DLD1 (cell line): ENCODE results near the gene UXS1.

Experiments
- in situ Hi-C: cut with HindIII; loops from 2 replicates; pipeline ENCODE4 v1.10.0; 2017; ENCODE audit warnings: low sequenced_read_pairs

The UXS1 gene

GRCh38 chr2:106161938-106162820, 31.9 kb downstream of the UXS1 start:
- in situ Hi-C loops = no loop called here

GRCh38 chr2:106161341-106161740, 32.8 kb downstream of the UXS1 start:
- in situ Hi-C loops = no loop called here

DNA sequence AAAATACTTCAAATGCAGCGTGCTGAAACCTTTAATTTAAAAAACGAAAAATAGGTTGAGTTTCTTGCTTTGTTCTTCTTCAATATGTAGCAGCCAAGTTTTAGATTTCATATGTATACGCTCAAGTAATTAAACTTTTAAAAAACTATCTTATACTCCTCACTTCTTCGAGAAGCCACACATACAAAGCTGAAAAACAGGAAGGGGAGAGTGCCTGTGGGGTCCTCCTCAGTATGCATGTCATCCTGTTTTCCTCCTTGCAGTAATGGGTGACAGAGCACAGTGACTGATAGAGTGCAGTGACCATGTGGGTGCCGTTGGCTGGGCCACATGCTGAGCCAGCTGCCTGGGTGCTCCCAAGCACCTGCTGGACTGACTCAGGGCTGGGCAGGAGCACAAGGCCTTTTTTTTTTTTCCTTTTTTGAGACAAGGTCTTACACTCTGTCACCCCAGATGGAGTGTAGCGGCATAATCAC, 33.3 kb downstream of the UXS1 start:
- in situ Hi-C loops = no loop called here

GRCh38 chr2:106159866-106160785, 34.0 kb downstream of the UXS1 start:
- in situ Hi-C loops = no loop called here

- in situ Hi-C loops = no loop called here
Measured at GRCh38 chr2:106158871-106159270, 35.2 kb downstream of the UXS1 start.

DNA sequence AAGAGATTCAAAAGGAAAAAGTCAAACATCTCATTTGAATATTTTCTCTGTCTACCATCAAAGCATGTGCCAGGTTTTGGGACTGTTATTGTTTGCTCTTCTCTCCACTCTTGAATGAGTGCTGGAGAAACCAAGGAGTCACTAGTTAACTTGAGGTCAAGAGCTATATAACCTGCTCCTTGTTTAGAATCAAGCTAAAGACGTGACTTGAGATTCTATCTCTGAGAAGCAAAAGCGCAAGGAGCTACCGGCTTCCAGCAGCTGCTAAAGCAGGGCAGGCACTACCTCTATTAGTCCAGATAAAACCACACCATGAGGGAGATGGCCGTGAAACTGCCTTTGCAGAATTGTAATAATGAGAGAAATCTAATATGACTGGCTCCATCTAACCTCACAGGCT, 36.0 kb downstream of the UXS1 start:
- in situ Hi-C loops = no loop called here

- in situ Hi-C loops = no loop called here
Measured at GRCh38 chr2:106157416-106157815, 36.7 kb downstream of the UXS1 start.

DNA sequence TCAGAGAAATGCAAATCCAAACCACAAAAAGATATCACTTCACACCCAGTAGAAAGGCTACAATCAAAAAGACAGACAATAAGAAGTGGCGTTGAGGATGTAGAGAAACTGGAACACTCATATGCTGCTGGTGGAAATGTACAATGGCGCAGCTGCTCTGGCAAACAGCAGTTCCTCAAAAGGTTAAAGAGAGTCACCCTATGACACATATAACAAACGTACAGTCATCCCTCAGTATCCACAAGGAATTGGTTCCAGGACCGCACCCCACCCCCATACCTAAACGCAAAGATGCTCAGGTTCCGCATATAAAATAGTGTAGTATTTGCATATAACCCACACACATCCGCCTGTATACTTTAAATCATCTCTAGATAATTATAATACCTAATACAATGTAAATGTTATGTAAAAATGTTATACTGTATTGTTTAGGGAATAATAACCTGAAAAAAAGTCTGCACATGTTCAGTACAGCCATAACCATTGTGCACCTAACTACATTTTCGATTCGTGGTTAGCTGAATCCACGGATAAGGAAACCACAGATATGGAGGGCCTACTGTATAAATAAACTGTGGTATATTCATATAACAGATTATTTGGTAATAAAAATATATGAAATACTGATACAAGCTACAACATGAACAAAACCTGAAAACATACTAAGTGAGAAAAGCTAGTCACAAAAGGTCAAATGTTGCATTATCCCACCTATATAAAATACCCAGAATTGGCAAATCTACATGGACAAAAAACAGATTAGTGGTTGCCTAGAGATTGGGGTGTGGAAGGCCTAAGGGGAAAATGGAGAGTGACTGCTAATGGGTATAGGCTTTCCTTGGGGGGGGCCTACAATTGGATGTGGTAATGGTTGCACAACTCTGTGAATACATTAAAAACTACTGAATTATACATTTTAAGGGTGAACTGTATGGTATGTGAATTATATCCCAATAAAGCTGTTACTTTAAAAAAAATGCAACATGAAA, 37.5 kb downstream of the UXS1 start:
- in situ Hi-C loops = no loop called here

- in situ Hi-C loops = no loop called here
Measured at GRCh38 chr2:106153781-106154180, 40.3 kb downstream of the UXS1 start.

- in situ Hi-C loops = no loop called here
Measured at GRCh38 chr2:106147665-106148064, 46.4 kb downstream of the UXS1 start.

DNA sequence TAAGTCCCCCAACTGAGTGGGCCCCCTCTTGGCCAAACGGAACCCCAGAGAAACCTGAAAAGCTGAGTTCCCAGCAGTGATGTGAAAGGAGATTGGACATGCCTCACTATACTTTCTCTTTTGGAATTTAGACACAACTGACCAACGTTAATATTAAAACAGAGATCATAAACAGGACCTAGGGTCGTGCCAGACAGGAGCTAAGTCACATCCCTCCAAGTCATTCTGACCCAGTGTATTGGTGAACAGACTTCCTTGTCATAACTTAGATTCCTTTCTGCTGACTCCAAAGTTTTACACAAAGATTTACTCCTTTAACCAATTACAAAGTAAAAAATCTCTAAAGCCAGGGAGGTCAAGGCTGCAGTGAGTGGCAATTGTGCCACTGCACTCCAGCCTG, 46.9 kb downstream of the UXS1 start:
- in situ Hi-C loops = no loop called here

DNA sequence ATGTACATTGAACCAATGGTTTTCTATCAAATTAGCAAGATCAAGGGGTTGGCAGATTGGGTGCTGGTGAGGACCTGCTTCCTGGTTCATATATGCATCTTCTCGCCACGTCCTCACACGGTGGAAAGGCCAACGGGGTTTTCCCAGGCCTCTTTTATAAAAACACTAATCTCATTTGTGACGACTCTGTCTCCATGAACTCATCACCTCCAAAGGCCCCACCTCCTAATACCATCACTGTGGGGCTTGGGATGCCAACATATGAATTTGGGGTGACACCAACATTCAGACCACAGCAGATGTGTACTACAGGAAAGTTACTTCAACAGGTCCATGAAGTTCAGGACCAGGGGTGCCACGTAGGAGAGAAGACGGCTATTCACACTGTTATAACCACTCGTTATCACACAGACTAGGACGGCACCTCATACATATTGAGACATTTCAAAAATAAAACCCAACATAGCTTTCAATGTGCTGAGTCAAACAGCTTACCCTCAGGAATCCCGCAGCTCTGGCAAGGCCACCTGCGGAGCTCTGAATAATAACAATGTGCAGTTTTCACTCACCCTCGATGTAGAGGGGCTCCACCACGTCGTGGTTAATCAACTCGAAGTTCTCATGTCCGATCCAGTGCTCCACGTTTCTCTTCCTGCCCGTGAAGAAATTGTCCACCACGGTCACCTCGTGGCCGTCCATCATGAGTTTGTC, 49.3 kb downstream of the UXS1 start:
- in situ Hi-C loops = no loop called here

DNA sequence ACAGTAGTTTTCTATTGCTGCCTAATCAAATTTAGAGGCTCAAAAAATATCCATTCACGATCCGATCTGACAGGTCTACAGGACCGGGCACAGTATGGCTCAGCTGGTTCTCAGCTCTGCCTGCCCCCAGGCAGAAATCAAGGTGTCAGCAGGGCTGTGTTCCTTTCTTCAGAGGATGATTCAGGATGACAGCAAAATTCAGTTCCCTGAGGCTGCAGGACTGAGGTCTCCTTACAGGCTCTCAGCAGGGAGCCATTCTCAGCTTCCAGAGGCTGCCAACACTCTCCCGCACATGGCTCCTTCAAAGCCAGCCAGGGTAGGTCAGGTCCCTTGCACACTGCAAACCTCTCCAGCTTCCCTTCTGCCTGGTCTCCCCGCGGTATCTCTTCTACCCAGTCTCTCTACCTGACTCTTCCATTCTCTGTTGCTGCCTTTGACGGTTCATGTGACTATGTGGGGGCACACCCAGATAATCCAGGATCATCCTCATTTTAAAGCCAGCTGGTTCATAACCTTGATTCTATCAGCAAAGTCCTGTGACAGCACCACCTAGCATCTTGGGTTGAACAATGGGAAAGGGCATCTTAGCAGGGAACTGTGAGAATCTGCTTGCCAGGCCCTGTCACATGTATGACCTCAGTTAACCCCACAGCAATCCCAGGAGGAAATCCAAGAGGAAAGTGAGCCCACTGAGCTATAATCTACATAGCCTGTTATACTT, 50.4 kb downstream of the UXS1 start:
- in situ Hi-C loops = no loop called here

DNA sequence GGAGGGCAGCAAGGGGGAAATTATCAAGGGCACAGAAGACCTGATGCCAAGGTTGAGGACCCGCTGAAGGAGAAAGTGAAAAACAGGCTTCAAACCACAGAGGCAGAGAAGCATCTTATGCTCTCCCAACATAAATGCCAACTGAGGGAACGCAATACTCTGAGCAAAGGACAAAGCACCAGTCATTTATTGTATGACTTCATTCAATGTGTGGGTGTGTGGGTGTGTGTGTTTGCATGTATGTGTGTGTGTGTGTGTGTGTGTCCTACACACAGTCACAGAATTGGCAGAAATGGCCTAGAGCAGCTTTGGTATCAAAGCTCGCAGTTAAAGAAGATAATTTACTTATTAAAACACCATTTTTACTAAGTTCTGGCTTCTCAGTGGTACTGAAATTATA, 51.4 kb downstream of the UXS1 start:
- in situ Hi-C loops = no loop called here

DNA sequence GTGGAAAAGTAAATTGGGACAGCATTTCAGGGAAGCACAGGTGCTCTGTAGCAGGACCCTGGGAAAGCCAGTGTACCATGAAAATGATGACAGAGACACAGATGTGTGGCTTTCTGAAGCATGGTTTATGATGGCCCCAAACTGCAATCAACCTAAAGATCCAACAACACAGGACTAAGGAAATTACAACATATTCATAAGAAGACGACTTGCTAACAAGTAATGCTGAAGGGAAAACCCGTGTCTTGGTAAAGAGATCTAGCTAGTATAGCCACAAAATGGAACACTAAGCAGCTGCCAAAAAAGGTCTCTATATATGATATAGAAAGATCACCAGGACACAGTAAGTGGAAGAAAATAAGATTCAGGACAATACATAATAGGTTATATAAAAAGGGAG, 53.2 kb downstream of the UXS1 start:
- in situ Hi-C loops = no loop called here

DNA sequence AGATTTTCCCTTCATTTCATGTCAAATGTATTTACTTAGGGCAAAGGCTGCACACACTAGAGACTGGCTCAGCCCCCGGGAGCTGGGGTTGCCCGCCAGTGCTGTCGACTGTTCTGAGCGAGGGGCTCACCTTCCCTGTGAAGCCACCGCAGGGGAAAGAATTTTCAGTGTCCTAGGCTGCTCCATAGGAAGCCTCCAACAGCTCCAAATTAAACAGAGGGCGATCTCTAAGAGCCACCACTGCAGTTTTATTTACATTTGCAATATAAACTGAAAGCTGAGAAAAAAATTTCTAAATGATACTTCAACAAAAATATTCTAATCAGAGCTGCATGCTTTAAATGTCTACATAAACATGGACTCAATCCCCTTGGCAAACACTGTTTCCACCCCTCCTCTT, 54.0 kb downstream of the UXS1 start:
- in situ Hi-C loops = no loop called here

DNA sequence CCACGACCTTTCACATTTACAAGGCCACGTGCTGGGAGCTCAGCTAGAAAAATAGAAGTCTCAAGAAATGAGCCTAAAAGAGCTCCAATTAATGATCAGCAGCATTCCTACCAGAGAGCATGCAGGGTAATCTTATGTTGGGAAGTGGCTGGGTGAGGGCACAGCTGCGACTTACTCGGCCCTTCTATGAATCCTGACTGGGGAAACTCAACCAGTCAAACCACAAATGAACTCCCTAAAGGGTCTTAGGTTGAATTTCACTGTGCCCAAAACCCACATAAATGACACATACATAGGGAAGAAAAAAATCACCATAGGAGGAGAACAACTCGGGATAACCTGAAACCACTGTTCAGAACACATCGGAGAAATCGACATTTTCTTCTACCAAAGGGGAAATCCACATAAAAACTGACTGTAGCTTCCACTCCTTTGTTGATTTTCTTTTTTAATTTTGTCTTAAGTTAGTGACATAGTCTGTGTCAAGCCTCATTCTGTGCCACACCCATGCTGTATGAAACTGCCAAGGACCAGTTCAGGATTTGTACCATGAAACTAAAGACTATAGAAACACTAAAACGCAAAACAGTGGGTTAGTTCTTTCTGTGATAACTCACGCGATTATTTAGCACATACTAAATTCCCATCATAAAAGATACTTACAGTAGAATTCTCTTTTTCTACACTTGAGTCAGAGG, 54.7 kb downstream of the UXS1 start:
- in situ Hi-C loops = no loop called here

DNA sequence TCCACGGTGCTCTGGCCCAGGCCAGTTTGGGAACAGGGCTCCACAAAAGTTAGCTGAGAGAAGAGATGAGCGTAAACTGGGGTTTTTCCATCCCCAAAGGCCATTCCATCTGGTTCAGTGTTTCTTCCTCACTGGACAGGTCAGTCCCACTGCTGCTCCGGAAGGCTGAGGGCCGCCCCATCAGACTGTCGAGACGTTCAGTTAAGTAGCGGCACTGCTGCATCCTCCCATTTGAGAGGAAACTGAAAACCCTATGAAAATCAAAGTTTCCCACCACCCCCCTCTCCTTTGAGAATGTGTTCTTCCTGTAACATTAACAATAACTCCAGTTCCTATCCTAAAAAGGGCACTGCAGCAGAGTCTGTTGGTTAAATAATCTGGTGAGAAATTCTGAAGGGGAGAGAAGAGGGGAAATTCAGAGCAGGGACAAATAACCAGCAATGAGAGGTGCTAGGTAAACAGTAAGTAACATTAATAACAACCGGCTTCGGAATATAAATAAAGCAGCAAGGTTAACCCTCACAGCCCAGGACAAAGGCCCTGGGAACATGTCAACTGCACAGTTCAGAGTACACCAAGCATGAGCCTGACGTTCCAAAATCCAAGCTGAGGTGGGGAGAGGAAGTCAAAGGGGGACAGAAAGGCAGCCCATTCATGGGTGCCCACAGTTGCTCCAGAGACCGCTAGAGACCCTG, 55.4 kb downstream of the UXS1 start:
- in situ Hi-C loops = no loop called here
